Lung (tissue), 12 donors: Measurements from ENCODE around the gene AQP4. TPM values are rescaled to one million over a fixed set of nuclear protein-coding genes. Genes with fewer than 3 reads are reported as not detected.

Experiments
- ATAC-seq: fragments of 200-7000 bp; cut with Tn5 transposase; one replicate; pipeline ENCODE4 v1.9.1; 2020; ENCODE audit warnings: moderate number of reproducible peaks; ENCODE audit not compliant: insufficient read depth, low FRiP score
- DNase-seq, 3 donors: peaks; one replicate each; pipeline ENCODE4 v3.0.0-alpha.2; 2013 to 2017
- H3K27ac ChIP-seq, 2 donors: one replicate each; pipeline ENCODE4 v1.5.1; 2013; ENCODE audit warnings: mild to moderate bottlenecking in 2 of 2, moderate library complexity in 2 of 2, control low read depth in 1 of 2, inconsistent platforms in 1 of 2, low read depth in 1 of 2, low read length in 1 of 2
- H3K27me3 ChIP-seq, 3 donors: one replicate each; pipeline ENCODE4 v1.5.1; 2013; ENCODE audit warnings: low read length in 2 of 3; ENCODE audit not compliant: control insufficient read depth in 3 of 3, insufficient read depth in 3 of 3
- H3K36me3 ChIP-seq, 4 donors: one replicate each; pipeline ENCODE4 v1.5.1; 2013; ENCODE audit warnings: low read length in 4 of 4, mild to moderate bottlenecking in 1 of 4, moderate library complexity in 1 of 4; ENCODE audit not compliant: control insufficient read depth in 4 of 4, insufficient read depth in 4 of 4
- H3K4me1 ChIP-seq, 5 donors: one replicate each; pipeline ENCODE4 v1.5.1; 2013; ENCODE audit warnings: low read length in 5 of 5, mild to moderate bottlenecking in 2 of 5, moderate library complexity in 1 of 5; ENCODE audit not compliant: control insufficient read depth in 5 of 5, insufficient read depth in 5 of 5
- H3K4me3 ChIP-seq: one replicate; pipeline ENCODE4 v1.5.1; 2013; ENCODE audit warnings: mild to moderate bottlenecking, control low read depth, moderate library complexity
- H3K9ac ChIP-seq, 2 donors: one replicate each; pipeline ENCODE4 v1.5.1; 2013; ENCODE audit warnings: low read length in 2 of 2, control low read depth in 1 of 2; ENCODE audit not compliant: insufficient read depth in 1 of 2
- H3K9me3 ChIP-seq, 4 donors: one replicate each; pipeline ENCODE4 v1.5.1; 2013; ENCODE audit warnings: low read length in 3 of 4, mild to moderate bottlenecking in 1 of 4, moderate library complexity in 1 of 4; ENCODE audit not compliant: control insufficient read depth in 4 of 4, insufficient read depth in 3 of 4
- CTCF ChIP-seq: IDR thresholded peaks from 2 replicates; pipeline ENCODE4 v1.5.1; 2012; ENCODE audit warnings: mild to moderate bottlenecking; ENCODE audit errors: control extremely low read depth, extremely low read depth
- WGBS, 2 donors: extraction: QIAGEN DNeasy Blood & Tissue Kit; methylation state at CpG; one replicate each; pipeline ENCODE4 v1.1.7; 2013; 5-methylcytosine and 5-hydroxymethylcytosine counted together
- polyA plus RNA-seq, 2 donors: library from polyadenylated mRNA; stranded (reverse); fragments of 200-250 nt; gene quantifications; one replicate each; pipeline ENCODE4 v1.2.1, GENCODE V29; 2013
- total RNA-seq, 2 donors: library from RNA; depleted of rRNA in 1 of 2; stranded (reverse); fragments of >200 nt in 1 of 2; gene quantifications; one replicate each; pipeline ENCODE4 v1.2.1, GENCODE V29; 2014 to 2021
- donor health status: control.
- donor health status: control.
- donor health status: Bipolar disorder and iron deficiency.
- donor health status: healthy.
- donor health status: DM: yes; HTN: yes; CAD: no.

AQP4 gene
- total and polyA plus RNA-seq, 4 donors: 49.5 to 490 (median 165) TPM

DNA sequence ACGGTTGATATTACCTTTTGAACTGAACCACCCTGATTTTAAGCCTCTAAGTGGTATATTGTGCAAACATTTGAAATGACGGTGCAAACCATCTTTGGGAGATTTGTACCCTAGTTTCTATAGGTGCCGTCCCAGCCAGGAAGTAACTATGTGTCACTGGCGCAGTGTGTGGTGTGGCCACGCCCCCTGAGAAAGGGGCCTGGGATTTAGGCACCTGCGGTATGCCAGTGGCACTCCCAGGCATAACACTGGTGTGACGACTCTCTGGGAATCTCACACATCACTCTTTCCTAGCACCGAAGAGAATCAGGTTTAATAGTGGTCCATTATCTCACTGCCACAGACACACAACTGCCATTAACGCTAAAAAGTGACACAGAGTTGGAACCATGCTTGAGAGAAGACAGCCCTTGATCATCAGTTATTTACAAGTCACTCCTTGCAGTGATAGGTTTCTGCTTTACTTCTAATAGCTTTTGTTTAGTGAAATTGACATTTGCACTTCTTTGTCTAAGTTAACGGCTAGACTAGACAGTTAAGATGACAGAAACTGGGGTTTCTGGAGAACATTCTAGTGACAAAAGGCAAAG lies 11.1 kb downstream of the AQP4 start:
- H3K4me3 ChIP-seq: no peak overlapping the region
- H3K9ac ChIP-seq: no peak overlapping the region
- H3K9me3 ChIP-seq: no peaks in the 10 kb centered on the region
- no peak for TF ChIP-seq CTCF
- peaks cover 0 to 1% (median 0%) of the 10 kb centered on the region in 4 donors for H3K36me3 ChIP-seq
- 54 to 76% methylated on average over 10 of the region's 10 CpGs for WGBS, 2 donors
- DNase-seq: no peak
- H3K4me1 ChIP-seq: peaks cover 0 to 10% (median 0%) of the 10 kb centered on the region in 5 donors
- H3K27me3 ChIP-seq: no peaks in the 10 kb centered on the region
- H3K27ac ChIP-seq: no peak overlapping the region
- ATAC-seq: no peak

DNA sequence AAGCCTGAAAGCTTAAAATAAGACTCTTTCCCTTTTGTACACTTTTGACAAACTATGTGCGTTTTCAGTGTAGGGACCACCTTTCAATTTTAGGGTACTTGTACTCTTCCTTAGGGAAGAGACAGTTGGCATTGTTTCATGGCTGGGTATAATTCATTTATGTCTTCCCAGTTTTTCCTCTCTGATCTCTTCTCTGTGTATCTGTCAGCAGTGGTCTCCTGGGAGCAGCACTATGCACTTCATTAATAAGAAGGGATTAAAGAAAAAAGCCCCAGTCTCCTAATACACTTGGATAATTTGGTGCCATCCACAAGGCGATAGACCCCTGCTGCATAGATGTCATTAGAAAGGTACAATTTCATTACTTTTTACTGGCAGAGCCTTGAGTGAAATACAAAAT lies 12.1 kb downstream of the AQP4 start:
- ATAC-seq: no peak

DNA sequence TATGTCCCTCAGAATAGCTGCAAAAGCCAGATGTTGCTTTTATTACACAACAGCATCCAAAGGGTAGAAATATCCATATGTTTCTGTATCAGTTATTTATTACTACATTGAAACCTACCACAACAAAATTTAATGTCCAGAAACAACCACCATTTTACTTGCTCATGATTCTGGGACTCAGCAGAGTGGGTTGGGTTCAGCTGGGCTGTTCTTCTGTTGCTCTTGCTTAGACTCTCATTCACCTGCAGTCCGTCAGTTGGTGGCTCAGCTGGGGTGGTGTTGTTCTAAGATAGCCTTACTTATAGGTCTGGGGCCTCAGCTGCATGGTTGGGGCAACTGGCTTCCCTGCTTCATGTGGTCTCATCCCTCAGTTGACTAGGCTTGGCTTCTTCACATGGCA lies 21.7 kb downstream of the AQP4 start:
- Histone ChIP-seq H3K4me3 (no peak overlapping the region), H3K27me3 (no peaks in the 10 kb centered on the region), H3K9ac (no peak overlapping the region), H3K27ac (no peak overlapping the region), H3K9me3 (peaks cover 0 to 5% (median 0%) of the 10 kb centered on the region in 4 donors), H3K36me3 (no peaks in the 10 kb centered on the region), H3K4me1 (no peaks in the 10 kb centered on the region)
- DNase-seq: no peak
- 92 to 100% methylated on average over 1 of the region's 1 CpG for WGBS, 2 donors
- no peak for ATAC-seq
- TF ChIP-seq CTCF: no peak

More for the DNA sequence above, 12.1 kb downstream of the AQP4 start:
- no peak overlapping the region for H3K4me3 ChIP-seq
- no peaks in the 10 kb centered on the region for H3K36me3 ChIP-seq
- H3K27ac ChIP-seq: no peak overlapping the region
- no peaks in the 10 kb centered on the region for H3K9me3 ChIP-seq
- DNase-seq: no peak
- 87 to 93% methylated on average over 2 of the region's 2 CpGs for WGBS, 2 donors
- no peaks in the 10 kb centered on the region for H3K27me3 ChIP-seq
- TF ChIP-seq CTCF: no peak
- H3K4me1 ChIP-seq: peaks cover 0 to 10% (median 0%) of the 10 kb centered on the region in 5 donors
- H3K9ac ChIP-seq: no peak overlapping the region

- Histone ChIP-seq H3K4me3 (no peak overlapping the region), H3K9ac (no peak overlapping the region), H3K36me3 (no peaks in the 10 kb centered on the region), H3K4me1 (no peaks in the 10 kb centered on the region), H3K27ac (no peak overlapping the region), H3K27me3 (no peaks in the 10 kb centered on the region), H3K9me3 (peaks cover 0 to 5% (median 0%) of the 10 kb centered on the region in 4 donors)
- TF ChIP-seq CTCF: no peak
- DNase-seq (no peak), ATAC-seq (no peak)
- 79 to 80% methylated on average over 5 of the region's 5 CpGs for WGBS, 2 donors
Observed at GRCh38 chr18:26840965-26841364, 24.5 kb downstream of the AQP4 start.
